ENCODE results near the gene PIK3C3. TPM values are rescaled to one million over a fixed set of nuclear protein-coding genes. Genes with fewer than 3 reads are reported as not detected.

Gene PIK3C3
- total and polyA plus RNA-seq, 8 donors, result 19.7 to 99.5 (median 36.3) TPM

DNA sequence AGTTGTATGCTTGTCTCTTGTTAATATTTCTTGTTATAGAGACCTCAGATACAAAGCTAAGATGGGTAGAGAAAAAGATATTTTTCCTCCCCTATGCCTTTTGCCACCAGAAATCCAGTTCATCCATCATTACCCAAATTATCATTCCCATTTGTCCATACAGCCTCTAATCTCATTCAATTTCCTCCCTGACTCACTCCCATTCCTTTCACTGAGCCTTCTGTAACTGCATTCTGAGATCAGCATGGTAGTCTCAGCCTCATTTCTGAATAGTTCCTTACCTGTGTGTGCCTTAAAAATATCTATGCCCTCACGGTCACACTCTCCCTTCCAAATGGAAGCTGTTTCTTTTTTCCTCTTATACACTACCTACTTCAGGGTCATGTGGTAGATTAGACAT, 15.7 kb upstream of the PIK3C3 start:
- H3K4me1 ChIP-seq, result no peaks in the 10 kb centered on the region
- 73 to 86% (median 79%) methylated on average over 1 of the region's 1 CpG for WGBS, 5 donors
- no peak overlapping the region for H3K27ac ChIP-seq
- DNase-seq, result no peak
- no peak overlapping the region for H3K4me3 ChIP-seq
- peaks cover 0 to 9% (median 6%) of the 10 kb centered on the region in 3 donors for H3K27me3 ChIP-seq
- H3K9me3 ChIP-seq, result no peaks in the 10 kb centered on the region
- intact Hi-C loops (cut with DNase I; ENCODE audit: low total_unique reads), result no loop called here
- TF ChIP-seq POLR2A (IDR thresholded peaks at IDR 0.05) (no peak), POLR2AphosphoS5 (IDR thresholded peaks at IDR 0.05) (no peak), EP300 (IDR thresholded peaks at IDR 0.05) (no peak)
- no peaks in the 10 kb centered on the region for H3K36me3 ChIP-seq

DNA sequence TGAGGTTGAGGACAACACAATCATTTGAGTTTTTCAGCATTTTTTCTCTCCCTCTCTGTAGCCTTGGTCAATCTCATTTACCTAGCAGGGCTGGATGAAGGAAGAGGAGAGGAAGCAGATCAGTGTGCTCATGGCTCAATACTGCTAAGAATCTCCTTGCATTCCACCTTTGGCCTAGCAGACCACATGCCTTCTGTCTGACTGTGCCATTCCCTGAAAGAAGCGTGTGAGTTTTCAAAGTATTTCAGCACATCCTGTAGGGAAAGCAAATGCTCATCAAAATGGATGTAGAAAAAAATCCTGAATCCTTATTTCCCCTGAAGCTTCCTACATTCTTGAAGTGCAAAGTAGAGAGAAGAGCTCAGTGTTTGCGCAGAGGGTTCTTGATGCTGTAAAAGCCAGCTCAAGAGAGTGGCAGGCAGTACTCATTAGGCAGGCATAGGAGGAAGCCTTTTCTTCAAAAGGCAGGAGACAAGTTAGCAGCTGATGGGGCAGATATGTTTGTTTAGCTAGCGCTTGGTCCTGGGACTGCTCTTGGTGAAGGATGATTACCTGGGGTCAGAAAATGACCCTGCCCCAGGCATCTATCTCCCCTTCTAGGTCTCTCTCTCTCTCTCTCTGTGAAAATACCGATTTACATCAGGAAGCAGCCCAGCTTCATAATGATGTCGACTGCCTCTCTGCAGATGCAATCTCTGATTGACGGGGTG, 14.4 kb upstream of the PIK3C3 start:
- no peaks in the 10 kb centered on the region for H3K36me3 ChIP-seq
- DNase-seq, result no peak
- WGBS, 5 donors, result 50 to 66% (median 60%) methylated on average over 6 of the region's 6 CpGs
- TF ChIP-seq, protein P1, sequence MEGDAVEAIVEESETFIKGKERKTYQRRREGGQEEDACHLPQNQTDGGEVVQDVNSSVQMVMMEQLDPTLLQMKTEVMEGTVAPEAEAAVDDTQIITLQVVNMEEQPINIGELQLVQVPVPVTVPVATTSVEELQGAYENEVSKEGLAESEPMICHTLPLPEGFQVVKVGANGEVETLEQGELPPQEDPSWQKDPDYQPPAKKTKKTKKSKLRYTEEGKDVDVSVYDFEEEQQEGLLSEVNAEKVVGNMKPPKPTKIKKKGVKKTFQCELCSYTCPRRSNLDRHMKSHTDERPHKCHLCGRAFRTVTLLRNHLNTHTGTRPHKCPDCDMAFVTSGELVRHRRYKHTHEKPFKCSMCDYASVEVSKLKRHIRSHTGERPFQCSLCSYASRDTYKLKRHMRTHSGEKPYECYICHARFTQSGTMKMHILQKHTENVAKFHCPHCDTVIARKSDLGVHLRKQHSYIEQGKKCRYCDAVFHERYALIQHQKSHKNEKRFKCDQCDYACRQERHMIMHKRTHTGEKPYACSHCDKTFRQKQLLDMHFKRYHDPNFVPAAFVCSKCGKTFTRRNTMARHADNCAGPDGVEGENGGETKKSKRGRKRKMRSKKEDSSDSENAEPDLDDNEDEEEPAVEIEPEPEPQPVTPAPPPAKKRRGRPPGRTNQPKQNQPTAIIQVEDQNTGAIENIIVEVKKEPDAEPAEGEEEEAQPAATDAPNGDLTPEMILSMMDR (IDR thresholded peaks at IDR 0.05), result no peak
- TF ChIP-seq POLR2AphosphoS5 (IDR thresholded peaks at IDR 0.05), result no peak
- intact Hi-C loops (cut with DNase I; ENCODE audit: low total_unique reads), result no loop called here
- H3K4me3 ChIP-seq, result no peak overlapping the region
- no peak overlapping the region for H3K27ac ChIP-seq
- H3K9me3 ChIP-seq, result no peaks in the 10 kb centered on the region
- H3K4me1 ChIP-seq, result no peaks in the 10 kb centered on the region
- H3K27me3 ChIP-seq, result peaks cover 0 to 12% (median 10%) of the 10 kb centered on the region in 3 donors

DNA sequence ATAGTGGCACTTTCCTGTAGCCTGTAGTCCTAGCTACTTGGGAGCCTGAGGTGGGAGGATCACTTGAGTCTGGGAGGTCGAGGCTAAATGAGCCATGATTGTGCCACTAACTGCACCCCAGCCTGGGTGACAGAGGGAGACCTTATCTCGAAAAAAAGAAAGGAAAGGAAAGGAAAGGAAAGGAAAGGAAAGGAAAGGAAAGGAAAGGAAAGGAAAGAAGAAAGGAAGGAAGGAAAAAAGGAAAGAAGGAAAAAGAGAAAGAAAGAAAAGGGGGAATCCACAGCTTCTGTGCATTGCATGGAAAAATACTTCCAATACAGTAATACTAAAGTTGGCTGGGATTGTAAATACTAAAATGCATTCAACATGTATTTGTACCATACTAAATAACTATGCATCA, 12.8 kb upstream of the PIK3C3 start:
- Histone ChIP-seq H3K9me3 (no peaks in the 10 kb centered on the region), H3K27ac (no peak overlapping the region), H3K4me3 (no peak overlapping the region), H3K4me1 (no peaks in the 10 kb centered on the region), H3K36me3 (no peaks in the 10 kb centered on the region), H3K27me3 (peaks cover 0 to 20% (median 10%) of the 10 kb centered on the region in 3 donors)
- TF ChIP-seq, protein P1 (IDR thresholded peaks at IDR 0.05), result no peak
- TF ChIP-seq EP300 (IDR thresholded peaks at IDR 0.05) (no peak), POLR2A (IDR thresholded peaks at IDR 0.05) (no peak), POLR2AphosphoS5 (IDR thresholded peaks at IDR 0.05) (no peak)
- DNase-seq, result no peak
- intact Hi-C loops (cut with DNase I; ENCODE audit: low total_unique reads), result no loop called here
- 64 to 83% (median 75%) methylated on average over 2 of the region's 2 CpGs for WGBS, 5 donors

DNA sequence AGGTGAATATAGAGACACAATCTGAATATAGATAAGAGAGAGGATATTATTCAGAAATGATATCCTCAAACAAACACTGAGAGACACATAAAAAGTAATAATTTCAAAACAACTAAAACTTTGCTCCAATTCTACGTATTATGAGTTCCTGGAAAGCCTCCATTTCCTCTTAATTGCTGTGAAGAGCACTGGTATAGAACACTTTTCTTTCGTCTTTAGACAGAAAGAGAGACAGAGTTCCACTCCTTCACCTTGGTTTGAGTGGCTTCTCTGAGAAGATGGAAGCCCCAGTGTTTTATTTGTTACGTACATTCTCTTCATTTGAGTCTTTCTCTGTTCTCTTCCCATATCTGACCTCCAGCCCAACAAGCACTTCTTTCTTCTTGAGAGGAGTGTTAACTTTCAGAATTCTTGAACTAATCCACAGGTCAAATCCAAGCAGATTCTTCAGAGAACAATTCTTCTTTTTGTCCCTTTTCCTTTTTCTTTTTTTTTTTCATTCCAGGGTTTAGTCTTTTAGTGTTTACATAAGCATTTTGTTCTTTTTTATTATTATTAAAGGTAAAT, 6.4 kb upstream of the PIK3C3 start:
- Histone ChIP-seq H3K4me3 (no peak overlapping the region), H3K27ac (no peak overlapping the region), H3K4me1 (no peaks in the 10 kb centered on the region), H3K36me3 (no peaks in the 10 kb centered on the region), H3K27me3 (peaks cover 0 to 27% (median 4%) of the 10 kb centered on the region in 3 donors), H3K9me3 (no peaks in the 10 kb centered on the region)
- intact Hi-C loops (cut with DNase I; ENCODE audit: low total_unique reads), result no loop called here
- TF ChIP-seq POLR2AphosphoS5 (IDR thresholded peaks at IDR 0.05) (no peak), POLR2A (IDR thresholded peaks at IDR 0.05) (no peak), EP300 (IDR thresholded peaks at IDR 0.05) (no peak)
- TF ChIP-seq, protein P1 (IDR thresholded peaks at IDR 0.05), result no peak
- WGBS, 5 donors, result 74 to 87% (median 79%) methylated on average over 3 of the region's 3 CpGs
- no peak for DNase-seq
